Middle frontal gyrus (tissue), 1 donor: ENCODE data around the gene C16orf54.
"Not testable (repeated sequence)": the region's sequence is repeated elsewhere in the genome, so short reads cannot be mapped to it uniquely, and the experiment has no call there.

Experiments used
- DNase-seq: peaks from one replicate; pipeline ENCODE4 v3.0.0-alpha.2; 2015; ENCODE audit warnings: low spot score; ENCODE audit errors: extremely low spot score

The C16orf54 gene

GRCh38 chr16:29740630-29741015, 5.2 kb downstream of the C16orf54 start:
- DNase-seq = not testable (repeated sequence)

GRCh38 chr16:29739927-29740629, 5.7 kb downstream of the C16orf54 start:
- DNase-seq = not testable (repeated sequence)

GRCh38 chr16:29738514-29738913, 7.3 kb downstream of the C16orf54 start:
- no peak for DNase-seq

- DNase-seq = no peak
Observed at GRCh38 chr16:29737713-29738112, 8.1 kb downstream of the C16orf54 start.

- DNase-seq = no peak
Observed at GRCh38 chr16:29736764-29737163, 9.0 kb downstream of the C16orf54 start.

GRCh38 chr16:29736112-29736511, 9.7 kb downstream of the C16orf54 start:
- DNase-seq = no peak

DNA sequence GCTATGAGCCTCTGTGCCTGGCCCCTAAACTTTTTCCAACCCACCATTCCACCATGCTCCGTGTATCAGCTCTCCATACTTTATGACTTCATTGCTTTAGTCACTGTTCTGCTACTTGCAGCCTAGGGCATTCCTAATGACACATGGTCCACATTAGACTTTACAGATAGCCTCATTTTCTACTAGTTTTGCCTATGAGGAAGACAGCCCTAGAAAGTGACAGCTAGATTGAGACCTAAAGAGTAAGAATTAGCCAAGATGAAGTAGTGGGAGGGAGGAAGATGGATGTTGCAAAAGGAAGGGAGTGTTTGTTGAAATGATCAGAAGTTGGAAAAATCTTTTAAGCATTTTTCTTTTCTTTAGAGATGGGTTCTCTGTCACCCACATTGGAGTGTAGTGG, 11.0 kb downstream of the C16orf54 start:
- no peak for DNase-seq

DNA sequence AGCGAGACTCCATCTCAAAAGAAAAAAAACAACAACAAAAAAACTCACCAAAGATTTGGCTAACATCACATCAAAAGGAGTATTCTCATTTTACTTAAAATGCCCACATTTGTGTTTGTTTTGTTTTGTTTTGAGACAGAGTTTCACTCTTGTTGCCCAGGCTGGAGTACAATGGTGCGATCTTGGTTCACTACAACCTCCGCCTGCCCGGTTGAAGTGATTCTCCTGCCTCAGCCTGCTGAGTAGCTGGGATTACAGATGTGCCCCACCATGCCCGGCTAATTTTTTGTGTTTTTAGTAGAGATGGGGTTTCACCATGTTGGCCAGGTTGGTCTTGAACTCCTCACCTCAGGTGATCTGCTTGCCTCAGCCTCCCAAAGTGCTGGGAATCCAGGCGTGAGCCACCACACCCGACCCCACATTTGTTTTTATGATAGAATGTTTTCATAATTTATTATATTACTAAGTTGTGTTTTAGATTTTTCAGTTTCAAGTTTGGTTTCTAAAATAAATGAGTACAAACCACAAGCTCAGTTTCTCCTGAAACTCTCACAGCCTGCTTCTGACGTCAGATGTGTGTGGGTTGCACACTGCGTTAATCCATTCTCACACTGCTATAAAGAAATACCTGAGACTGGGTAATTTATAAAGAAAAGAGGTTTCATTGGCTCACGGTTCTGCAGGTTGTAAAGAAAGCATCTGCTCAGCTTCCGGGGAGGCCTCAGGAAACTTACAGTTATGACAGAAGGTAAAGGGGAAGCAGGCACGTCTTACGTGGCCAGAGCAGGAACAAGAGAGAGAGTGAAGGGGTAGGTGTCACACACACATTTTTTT, 13.8 kb downstream of the C16orf54 start:
- DNase-seq = not testable (repeated sequence)

DNA sequence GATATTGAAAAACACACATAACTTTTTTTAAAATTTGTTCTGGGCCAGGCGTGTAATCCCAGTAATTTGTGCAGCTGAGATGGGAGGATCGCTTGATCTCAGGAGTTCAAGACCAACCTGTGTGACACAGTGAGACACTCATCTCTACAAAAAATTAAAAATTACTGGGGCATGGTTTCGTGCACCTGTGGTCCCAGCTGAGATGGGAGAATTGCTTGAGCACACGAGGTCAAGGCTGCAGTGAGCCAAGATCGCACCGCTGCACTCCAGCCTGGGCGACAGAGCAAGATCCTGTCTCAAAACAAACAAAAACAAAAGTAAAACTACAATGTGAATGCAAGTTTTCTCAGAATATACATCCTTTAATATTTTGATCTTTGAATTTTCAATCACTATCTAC, 15.1 kb downstream of the C16orf54 start:
- DNase-seq = no peak

DNA sequence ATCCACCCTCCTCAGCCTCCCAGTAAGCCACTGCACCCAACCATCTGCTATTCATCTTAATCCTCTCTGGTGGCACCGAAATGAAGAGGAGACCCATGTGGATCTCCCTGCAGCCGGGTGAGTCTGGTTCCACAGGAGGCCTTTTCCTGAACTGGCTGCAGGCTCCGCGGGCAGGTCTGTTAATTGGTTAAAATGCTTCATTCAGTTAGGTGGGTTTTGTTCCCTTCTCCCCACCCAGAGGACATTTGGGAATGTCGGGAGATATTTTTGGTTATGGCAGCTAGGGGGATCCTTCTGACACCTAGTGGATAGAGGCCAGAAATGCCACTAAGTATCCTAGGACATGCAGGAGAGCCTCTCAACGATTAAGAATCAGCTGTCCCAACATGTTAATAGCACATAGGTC, 16.7 kb downstream of the C16orf54 start:
- DNase-seq = peak; percentile 10

DNA sequence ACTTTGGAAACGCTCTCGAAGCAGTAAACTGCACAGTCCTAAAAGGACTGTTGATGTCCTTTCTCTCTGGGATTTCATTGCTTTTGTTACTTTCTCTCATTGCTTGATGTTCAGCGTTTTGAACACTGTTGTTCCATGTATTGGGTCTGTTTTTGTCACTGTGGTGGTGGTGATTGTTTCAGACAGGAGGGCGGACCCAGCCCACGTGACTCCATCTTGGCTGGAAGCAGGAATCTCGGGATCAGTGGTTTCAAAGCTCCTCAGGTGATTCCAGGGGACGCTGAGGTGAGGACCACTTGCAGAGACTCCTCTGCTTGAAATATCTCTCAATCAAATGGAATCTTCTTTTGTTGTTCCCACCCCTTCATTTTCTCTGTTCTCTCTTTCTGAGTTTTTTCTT, 18.3 kb downstream of the C16orf54 start:
- no peak for DNase-seq

DNA sequence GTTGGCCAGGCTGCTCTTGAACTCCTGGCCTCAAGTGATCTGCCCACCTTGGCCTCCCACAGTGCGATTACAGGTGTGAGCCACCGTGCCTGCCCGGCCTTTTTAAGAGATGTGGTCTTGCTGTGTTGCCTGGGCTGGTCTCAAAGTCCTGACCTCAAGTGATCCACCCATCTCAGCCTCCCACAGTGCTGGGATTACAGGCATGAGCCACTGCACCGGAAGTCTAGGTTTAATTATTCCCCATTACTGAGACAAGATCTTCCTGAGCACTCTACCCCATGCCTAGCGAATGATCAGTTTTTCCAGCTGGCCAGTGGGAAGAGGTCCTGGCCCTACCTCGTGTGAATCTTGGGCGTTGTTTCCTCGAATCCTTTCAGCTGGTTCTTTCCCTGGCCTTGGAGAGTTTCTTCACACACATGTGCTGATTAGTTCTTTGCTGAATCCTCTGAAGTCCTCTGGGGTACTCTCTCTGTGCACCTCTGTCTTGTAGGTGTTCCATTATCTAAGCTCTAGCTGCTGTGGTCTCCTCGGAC, 18.9 kb downstream of the C16orf54 start:
- DNase-seq = no peak

DNA sequence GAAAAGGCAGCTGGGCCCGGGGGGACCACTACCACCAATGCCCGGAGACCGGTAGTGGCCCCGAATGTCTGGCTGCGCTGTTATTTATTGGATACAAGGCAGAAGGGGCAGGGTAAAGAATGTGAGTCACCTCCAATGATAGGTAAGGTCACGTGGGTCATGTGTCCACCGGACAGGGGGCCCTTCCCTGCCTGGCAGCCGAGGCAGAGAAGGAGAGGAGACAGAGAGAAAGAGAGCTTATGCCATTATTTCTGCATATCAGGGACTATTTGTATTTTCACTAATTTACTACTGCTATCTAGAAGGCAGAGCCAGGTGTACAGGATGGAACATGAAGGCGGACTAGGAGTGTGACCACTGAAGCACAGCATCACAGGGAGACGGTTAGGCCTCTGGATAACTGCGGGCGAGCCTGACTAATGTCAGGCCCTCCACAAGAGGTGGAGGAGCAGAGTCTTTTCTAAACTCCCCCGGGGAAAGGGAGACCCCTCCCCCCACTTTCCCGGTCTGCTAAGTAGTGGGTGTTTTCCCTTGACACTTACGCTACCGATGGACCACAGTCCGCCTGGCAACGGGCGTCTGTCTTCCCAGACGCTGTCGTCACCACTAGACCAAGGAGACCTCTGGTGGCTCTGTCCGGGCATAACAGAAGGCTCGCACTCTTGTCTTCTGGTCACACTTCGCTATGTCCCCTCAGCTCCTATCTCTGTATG, 24.5 kb downstream of the C16orf54 start:
- peak; percentile 27 for DNase-seq

DNA sequence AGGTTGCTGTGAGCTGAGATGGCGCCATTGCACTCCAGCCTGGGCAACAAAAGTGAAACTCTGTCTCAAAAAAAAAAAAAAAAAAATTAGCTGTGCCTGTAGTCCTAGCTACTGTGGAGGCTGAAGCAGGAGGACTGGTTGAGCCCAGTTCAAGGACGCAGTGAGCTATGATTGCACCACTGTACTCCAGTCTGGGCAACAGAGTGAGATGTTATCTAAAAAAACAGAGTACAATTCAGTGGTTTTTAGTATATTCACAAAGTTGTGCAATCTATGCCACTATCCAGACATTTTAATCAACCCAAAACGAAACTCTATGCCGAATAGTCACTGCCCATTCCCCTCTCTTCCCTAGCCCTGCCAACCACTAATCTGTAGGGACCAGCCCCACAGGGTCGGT, 25.1 kb downstream of the C16orf54 start:
- DNase-seq = no peak

DNA sequence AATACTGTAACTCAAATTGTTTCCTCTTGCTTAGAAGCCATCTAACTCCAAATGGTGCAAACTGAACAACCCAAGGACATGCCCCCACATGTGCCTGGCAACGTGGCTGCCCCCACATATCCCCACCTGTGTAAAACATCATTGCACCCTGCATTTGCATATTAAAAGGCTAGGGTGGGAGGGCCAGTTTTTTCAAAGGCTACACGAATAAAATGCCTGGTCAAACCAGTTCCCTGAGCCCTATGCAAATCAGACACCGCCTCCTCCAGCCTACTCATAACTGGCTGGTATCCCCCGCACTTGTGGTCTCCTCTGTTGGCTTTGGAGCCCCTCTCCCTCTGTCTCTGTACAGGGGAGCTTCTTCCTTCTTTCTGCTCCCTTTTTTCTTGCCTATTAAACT, 26.7 kb downstream of the C16orf54 start:
- no peak for DNase-seq

- DNase-seq = no peak
Observed at GRCh38 chr16:29717113-29717512, 28.7 kb downstream of the C16orf54 start.

DNA sequence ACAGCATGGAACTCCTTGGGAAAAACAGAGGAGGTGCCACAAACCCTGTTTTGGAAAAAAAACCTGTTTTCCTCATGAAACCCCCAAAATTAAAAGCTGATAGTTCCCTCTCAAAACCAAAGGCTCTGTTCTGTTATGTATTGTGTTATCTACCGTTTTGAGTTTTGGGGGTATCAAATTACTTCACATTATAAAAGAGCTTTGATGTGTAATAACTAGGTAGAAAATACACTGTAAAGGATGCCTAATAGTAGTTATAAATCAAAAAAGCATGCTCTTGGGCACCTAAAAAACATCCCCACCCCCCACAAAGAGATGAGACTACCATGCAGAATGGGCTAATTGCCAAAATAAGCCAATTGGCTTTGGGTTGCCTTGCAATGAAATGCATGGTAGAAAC, 30.8 kb downstream of the C16orf54 start:
- DNase-seq = no peak

DNA sequence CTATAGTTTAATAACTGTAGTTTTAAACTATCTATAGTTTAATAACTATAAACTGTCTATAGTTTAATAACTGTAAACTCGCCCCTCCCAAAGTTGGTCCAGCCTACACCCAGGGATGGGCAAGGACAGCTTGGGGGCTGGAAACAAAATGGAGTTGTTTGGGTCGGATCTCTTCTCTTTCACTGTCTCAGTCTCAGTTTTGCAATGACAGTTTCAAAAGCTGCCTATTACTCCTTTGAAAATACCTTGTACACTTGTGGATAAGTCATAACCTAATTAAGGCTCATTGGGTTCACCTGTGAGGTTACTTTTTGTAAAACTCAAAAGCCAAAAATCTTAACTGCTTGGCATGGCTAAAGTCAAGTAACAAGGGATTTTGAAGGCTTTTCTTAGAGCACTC, 31.4 kb downstream of the C16orf54 start:
- no peak for DNase-seq

- no peak for DNase-seq
Observed at GRCh38 chr16:29712809-29713208, 33.0 kb downstream of the C16orf54 start.

DNA sequence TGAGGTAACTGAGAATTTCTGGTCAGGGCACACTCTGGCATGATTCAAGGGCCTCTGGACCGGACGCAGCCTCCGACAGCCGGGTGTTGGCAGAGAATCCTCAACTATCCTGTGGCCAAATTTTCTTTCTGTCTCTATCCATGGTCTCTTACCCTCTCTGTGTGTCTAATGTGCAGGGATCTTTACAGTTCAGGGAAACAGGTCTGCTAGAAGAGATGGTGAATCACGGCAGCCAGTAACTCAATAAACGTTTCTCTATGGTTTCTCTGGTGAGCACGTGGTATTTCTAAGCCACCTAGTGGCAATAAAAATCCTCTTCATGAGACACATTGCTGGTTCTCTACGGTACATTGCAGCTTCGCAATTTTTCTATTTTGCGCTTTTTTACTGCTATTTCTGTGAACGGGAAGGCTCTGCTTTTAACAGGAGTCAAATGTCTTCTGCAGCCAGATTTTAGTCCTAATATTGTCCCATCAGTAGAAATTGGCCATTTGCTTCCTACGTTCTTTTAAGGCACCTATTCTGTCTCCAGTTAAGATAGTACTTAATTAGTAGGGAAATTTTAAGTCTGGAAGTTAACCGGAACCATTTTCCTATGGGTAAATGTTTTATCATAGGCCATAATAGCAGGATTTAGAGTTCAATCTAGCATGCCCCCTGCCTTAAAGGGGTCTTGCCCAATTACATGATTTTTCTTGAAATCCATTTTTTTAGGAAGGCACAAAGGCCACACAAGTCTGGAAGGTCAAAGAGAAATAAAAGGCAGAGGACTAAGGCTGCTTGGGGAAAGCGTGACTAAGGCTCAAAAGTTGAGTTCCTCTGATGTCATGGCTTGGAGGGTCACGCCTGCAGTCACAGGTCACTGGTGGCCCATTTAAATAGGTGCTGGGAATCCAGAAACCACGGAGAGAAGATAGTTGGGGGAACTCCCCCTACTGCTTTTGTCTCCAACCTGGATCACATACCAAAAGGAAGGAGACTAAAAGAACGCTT, 35.3 kb downstream of the C16orf54 start:
- DNase-seq = peak; percentile 31

DNA sequence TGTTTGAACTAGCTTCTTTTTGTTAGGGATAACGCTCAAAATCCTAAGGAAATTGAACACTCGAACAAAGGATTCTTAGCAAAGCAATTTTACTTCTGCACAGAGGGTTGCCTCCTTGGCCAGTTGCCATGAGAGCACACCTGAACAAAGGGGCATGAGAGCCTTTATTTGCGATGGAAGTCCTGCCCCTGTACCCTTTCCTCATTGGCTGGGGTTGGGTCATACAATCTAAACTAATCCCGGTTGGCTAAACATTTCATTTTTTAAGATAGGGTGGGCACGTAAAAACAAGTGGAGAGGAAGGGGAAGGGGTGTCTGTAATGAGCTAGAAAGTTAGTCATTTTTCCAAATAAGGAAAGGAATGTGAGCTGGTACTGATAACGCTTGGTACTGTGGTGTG, 36.1 kb downstream of the C16orf54 start:
- DNase-seq = not testable (repeated sequence)
